Right renal cortex interstitium (tissue), 3 donors: ENCODE measurements around the gene CITED4. TPM values are rescaled to one million over a fixed set of nuclear protein-coding genes. Genes with fewer than 3 reads are reported as not detected.

Experiments used
- DNase-seq, 3 donors: peaks; one replicate each; pipeline ENCODE4 v3.0.0-alpha.2; 2013; ENCODE audit warnings: low read depth in 3 of 3, low spot score in 2 of 3
- polyA plus RNA-seq, 3 donors: library from polyadenylated mRNA; unstranded; fragments of 120-200 nt; gene quantifications; one replicate each; pipeline ENCODE4 v1.2.1, GENCODE V29; 2013; ENCODE audit not compliant: insufficient read length in 3 of 3

The CITED4 gene
- polyA plus RNA-seq, 3 donors: 3.0 to 3.7 (median 3.0) TPM

- no peak for DNase-seq
These were observed 23.9 kb downstream of the CITED4 start for GRCh38 chr1:40838045-40838979.

- no peak for DNase-seq
These were observed 24.6 kb downstream of the CITED4 start for GRCh38 chr1:40837601-40838000.

GRCh38 chr1:40836283-40836682, 25.9 kb downstream of the CITED4 start:
- DNase-seq: no peak

GRCh38 chr1:40834968-40835545, 27.1 kb downstream of the CITED4 start:
- no peak for DNase-seq

- DNase-seq: no peak
These were observed 28.2 kb downstream of the CITED4 start for GRCh38 chr1:40833979-40834378.

GRCh38 chr1:40831001-40831732, 31.0 kb downstream of the CITED4 start:
- DNase-seq: no peak

GRCh38 chr1:40830419-40830943, 31.7 kb downstream of the CITED4 start:
- no peak for DNase-seq

- no peak for DNase-seq
These were observed 32.4 kb downstream of the CITED4 start for GRCh38 chr1:40829631-40830245.

GRCh38 chr1:40825996-40826395, 36.2 kb downstream of the CITED4 start:
- no peak for DNase-seq

GRCh38 chr1:40825435-40825788, 36.8 kb downstream of the CITED4 start:
- DNase-seq: no peak

GRCh38 chr1:40824591-40825434, 37.4 kb downstream of the CITED4 start:
- no peak for DNase-seq

- DNase-seq: no peak
These were observed 38.2 kb downstream of the CITED4 start for GRCh38 chr1:40823983-40824382.

GRCh38 chr1:40823345-40823744, 38.8 kb downstream of the CITED4 start:
- DNase-seq: no peak

- no peak for DNase-seq
These were observed 39.3 kb downstream of the CITED4 start for GRCh38 chr1:40822890-40823289.

GRCh38 chr1:40820911-40821693, 41.1 kb downstream of the CITED4 start:
- DNase-seq: no peak

GRCh38 chr1:40820251-40820797, 41.8 kb downstream of the CITED4 start:
- no peak for DNase-seq

GRCh38 chr1:40819101-40819500, 43.1 kb downstream of the CITED4 start:
- DNase-seq: no peak

- DNase-seq: no peak
These were observed 43.8 kb downstream of the CITED4 start for GRCh38 chr1:40818264-40818961.
